Trophoblast cell (in vitro differentiated cells and primary cell): ENCODE results near the gene TBC1D9B.

Experiments
- DNase-seq, 2 donors: peaks; one replicate each; pipeline ENCODE4 v3.0.0-alpha.2; 2016
- H2AFZ ChIP-seq: 2 replicates; pipeline ENCODE4 v1.6.1; 2013; ENCODE audit warnings: low read length, moderate library complexity, mild to moderate bottlenecking; ENCODE audit not compliant: insufficient read depth, poor library complexity
- H2AK5ac ChIP-seq: 2 replicates; pipeline ENCODE4 v1.6.1; 2013; ENCODE audit warnings: mild to moderate bottlenecking, low read length
- H2BK120ac ChIP-seq: 2 replicates; pipeline ENCODE4 v1.6.1; 2013; ENCODE audit warnings: low read length, mild to moderate bottlenecking, moderate library complexity; ENCODE audit not compliant: insufficient read depth, poor library complexity
- H2BK12ac ChIP-seq: 2 replicates; pipeline ENCODE4 v1.6.1; 2013; ENCODE audit warnings: mild to moderate bottlenecking, low read length, moderate library complexity
- H2BK5ac ChIP-seq: 2 replicates; pipeline ENCODE4 v1.6.1; 2013; ENCODE audit warnings: low read length, low read depth, moderate library complexity, mild to moderate bottlenecking; ENCODE audit not compliant: poor library complexity
- H3K14ac ChIP-seq: 2 replicates; pipeline ENCODE4 v1.6.1; 2013; ENCODE audit warnings: mild to moderate bottlenecking, low read length
- H3K18ac ChIP-seq: 2 replicates; pipeline ENCODE4 v1.6.1; 2013; ENCODE audit warnings: mild to moderate bottlenecking, low read length
- H3K23ac ChIP-seq: 2 replicates; pipeline ENCODE4 v1.6.1; 2013; ENCODE audit warnings: low read length
- H3K27ac ChIP-seq: 2 replicates; pipeline ENCODE4 v1.5.1; 2013; ENCODE audit warnings: low read depth, mild to moderate bottlenecking, inconsistent platforms, low read length, moderate library complexity
- H3K27me3 ChIP-seq: 2 replicates; pipeline ENCODE4 v1.6.1; 2013; ENCODE audit warnings: inconsistent platforms, mild to moderate bottlenecking, low read length, moderate library complexity; ENCODE audit not compliant: insufficient read depth
- H3K36me3 ChIP-seq, 2 experiments: 1 replicate in 1 of 2; 2 replicates in 1 of 2; pipeline ENCODE4 v1.6.1; 2013; ENCODE audit warnings: low read length in 2 of 2, mild to moderate bottlenecking in 2 of 2, moderate library complexity in 1 of 2; ENCODE audit not compliant: insufficient read depth in 2 of 2, control insufficient read depth in 1 of 2
- H3K4ac ChIP-seq: 2 replicates; pipeline ENCODE4 v1.6.1; 2013; ENCODE audit warnings: low read depth, mild to moderate bottlenecking, low read length, moderate library complexity
- H3K4me1 ChIP-seq, 2 experiments: 1 replicate in 1 of 2; 2 replicates in 1 of 2; pipeline ENCODE4 v1.6.1; 2013; ENCODE audit warnings: low read length in 2 of 2, mild to moderate bottlenecking in 2 of 2, moderate library complexity in 1 of 2; ENCODE audit not compliant: insufficient read depth in 2 of 2, control insufficient read depth in 1 of 2
- H3K4me2 ChIP-seq: 2 replicates; pipeline ENCODE4 v1.6.1; 2013; ENCODE audit warnings: inconsistent platforms, mild to moderate bottlenecking, low read length, moderate library complexity
- H3K4me3 ChIP-seq: 2 replicates; pipeline ENCODE4 v1.5.1; 2013; ENCODE audit warnings: mild to moderate bottlenecking, low read depth, low read length, inconsistent platforms
- H3K79me1 ChIP-seq: one replicate; pipeline ENCODE4 v1.6.1; 2013; ENCODE audit warnings: low read length
- H3K79me2 ChIP-seq: 2 replicates; pipeline ENCODE4 v1.6.1; 2013; ENCODE audit warnings: low read length, mild to moderate bottlenecking; ENCODE audit not compliant: control insufficient read depth, insufficient read depth, poor library complexity
- H3K9ac ChIP-seq: 2 replicates; pipeline ENCODE4 v1.6.1; 2013; ENCODE audit warnings: mild to moderate bottlenecking, low read length
- H3K9me3 ChIP-seq: 2 replicates; pipeline ENCODE4 v1.6.1; 2013; ENCODE audit warnings: low read depth, mild to moderate bottlenecking, control low read depth, inconsistent platforms, low read length; ENCODE audit not compliant: insufficient read depth
- H4K12ac ChIP-seq: 2 replicates; pipeline ENCODE4 v1.6.1; 2013; ENCODE audit warnings: low read depth, mild to moderate bottlenecking, low read length, moderate library complexity
- H4K8ac ChIP-seq: 2 replicates; pipeline ENCODE4 v1.6.1; 2013; ENCODE audit warnings: low read depth, mild to moderate bottlenecking, low read length, moderate library complexity
- H4K91ac ChIP-seq: one replicate; pipeline ENCODE4 v1.6.1; 2013; ENCODE audit warnings: low read depth, mild to moderate bottlenecking, low read length, moderate library complexity
- WGBS: extraction: QIAGEN DNeasy Blood & Tissue Kit; methylation state at CpG from one replicate; pipeline ENCODE4 v1.1.7; 2013; ENCODE audit warnings: missing lambda C conversion rate; ENCODE audit not compliant: insufficient read length, insufficient coverage; ENCODE audit errors: extremely low coverage; 5-methylcytosine and 5-hydroxymethylcytosine counted together

The TBC1D9B gene

DNA sequence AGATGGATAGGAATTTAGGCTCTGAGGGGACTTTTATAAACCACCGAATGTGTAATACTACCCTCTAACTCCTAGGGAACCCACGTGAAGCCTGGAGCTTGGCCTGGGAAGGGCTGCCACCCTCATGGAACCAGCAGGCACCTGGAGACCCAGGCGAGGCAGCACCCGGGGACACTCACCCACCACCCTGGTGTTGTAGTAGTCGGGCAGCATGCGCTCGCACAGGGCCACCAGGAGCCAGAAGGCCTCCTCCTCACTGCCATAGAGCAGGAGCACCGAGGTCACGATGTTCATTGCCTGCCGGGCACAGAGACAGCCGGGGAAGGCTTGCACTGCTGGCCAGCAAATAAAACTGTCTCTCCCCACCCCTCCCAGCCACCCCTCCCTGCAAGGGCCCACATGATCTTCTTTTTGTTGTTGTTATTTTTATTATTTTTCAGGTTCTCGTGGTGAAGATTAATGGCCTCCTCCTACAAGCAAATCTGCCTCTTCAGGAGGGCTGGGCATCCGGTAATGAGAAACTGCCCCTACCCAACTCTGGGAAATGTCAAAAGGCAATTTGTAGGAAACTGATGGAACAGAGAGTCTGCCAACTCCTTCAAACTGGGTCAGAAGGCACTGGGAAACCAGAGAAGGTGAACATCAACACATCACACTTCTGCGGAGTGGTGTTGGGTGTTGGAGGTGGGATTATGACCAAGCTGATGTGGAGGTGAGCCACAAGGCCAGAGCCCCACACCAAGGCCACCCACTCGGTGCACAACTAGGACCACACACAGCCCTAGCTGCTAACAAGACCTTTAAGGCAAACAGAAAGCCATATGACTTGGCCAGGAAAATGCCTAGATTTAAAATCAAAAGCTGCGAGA is 31.7 kb downstream of the TBC1D9B start:
- Histone ChIP-seq H3K27me3 (no peaks in the 10 kb centered on the region), H3K14ac (no peak overlapping the region), H3K9me3 (peaks cover 3% of the 10 kb centered on the region), H4K91ac (no peak overlapping the region), H3K4me2 (no peak overlapping the region), H3K9ac (no peak overlapping the region), H4K12ac (no peak overlapping the region), H2BK120ac (no peak overlapping the region), H2AFZ (no peak overlapping the region), H3K36me3 (peaks cover 71 to 75% of the 10 kb centered on the region in 2 experiments), H3K4me1 (no peaks in the 10 kb centered on the region), H3K18ac (no peak overlapping the region), H3K79me2 (no peaks in the 10 kb centered on the region), H2BK5ac (no peak overlapping the region), H3K27ac (no peak overlapping the region), H3K4me3 (no peak overlapping the region), H2AK5ac (no peak overlapping the region), H2BK12ac (no peak overlapping the region), H3K4ac (no peak overlapping the region), H3K79me1 (no peaks in the 10 kb centered on the region), H3K23ac (no peak overlapping the region), H4K8ac (no peak overlapping the region)
- no peak for DNase-seq
- no CpG with 5 or more reads among the region's 16 CpGs for WGBS

DNA sequence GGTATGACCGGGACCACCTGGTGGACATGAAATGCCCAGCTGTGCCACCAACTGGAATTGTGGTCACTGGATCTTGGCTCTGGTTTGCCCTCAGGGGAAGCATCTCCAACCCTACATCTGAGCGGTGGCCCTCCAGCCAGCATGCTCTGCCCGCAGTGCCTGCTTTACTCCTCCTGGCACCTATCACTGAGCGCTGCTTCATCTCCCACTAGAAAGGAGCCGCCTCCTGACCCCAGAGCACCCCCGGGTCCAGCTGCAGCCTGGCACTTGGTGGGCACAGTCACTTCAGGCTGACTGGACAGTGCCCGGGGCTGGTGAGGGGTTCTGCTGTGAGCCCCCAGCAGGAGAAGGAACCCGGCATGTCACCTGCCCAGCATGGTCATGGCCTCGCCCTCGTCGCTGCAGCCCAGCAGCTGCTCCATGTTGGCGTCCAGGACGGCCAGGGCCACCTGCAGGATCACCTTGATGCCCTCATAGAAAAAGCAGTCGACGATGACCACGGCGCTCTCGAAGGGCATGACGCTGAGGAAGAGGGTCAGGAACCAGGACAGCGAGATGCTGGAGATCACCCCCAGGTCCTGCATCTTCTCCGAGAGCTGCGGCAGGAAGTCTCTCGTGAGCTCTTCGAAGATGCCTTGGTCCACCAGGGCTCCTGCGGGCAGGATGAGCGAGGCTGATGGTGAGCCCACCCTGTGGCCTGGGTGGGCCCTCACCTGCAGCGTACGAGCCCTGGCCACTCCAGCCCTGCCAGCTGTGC is 33.0 kb downstream of the TBC1D9B start:
- Histone ChIP-seq H3K27me3 (no peaks in the 10 kb centered on the region), H2BK5ac (no peak overlapping the region), H3K79me2 (no peaks in the 10 kb centered on the region), H3K9ac (no peak overlapping the region), H3K4me2 (no peak overlapping the region), H3K79me1 (no peaks in the 10 kb centered on the region), H3K27ac (no peak overlapping the region), H4K12ac (no peak overlapping the region), H2AFZ (no peak overlapping the region), H3K4ac (no peak overlapping the region), H3K4me1 (no peaks in the 10 kb centered on the region), H4K91ac (no peak overlapping the region), H3K23ac (no peak overlapping the region), H2BK12ac (no peak overlapping the region), H3K18ac (no peak overlapping the region), H2AK5ac (no peak overlapping the region), H3K4me3 (no peak overlapping the region), H3K14ac (no peak overlapping the region), H3K36me3 (peaks cover 73 to 78% of the 10 kb centered on the region in 2 experiments), H3K9me3 (peaks cover 3% of the 10 kb centered on the region), H2BK120ac (no peak overlapping the region), H4K8ac (no peak overlapping the region)
- no peak for DNase-seq
- WGBS = no CpG with 5 or more reads among the region's 28 CpGs

GRCh38 chr5:179874136-179874535 is 33.6 kb downstream of the TBC1D9B start:
- no peak overlapping the region for H3K4ac ChIP-seq
- no peak overlapping the region for H4K91ac ChIP-seq
- no peak overlapping the region for H4K12ac ChIP-seq
- DNase-seq = no peak
- H3K4me3 ChIP-seq = no peak overlapping the region
- H2BK5ac ChIP-seq = no peak overlapping the region
- H3K4me2 ChIP-seq = no peak overlapping the region
- H3K23ac ChIP-seq = no peak overlapping the region
- H3K27ac ChIP-seq = no peak overlapping the region
- no peak overlapping the region for H2AK5ac ChIP-seq
- WGBS = no CpG with 5 or more reads among the region's 3 CpGs
- H3K79me1 ChIP-seq = no peaks in the 10 kb centered on the region
- no peak overlapping the region for H3K9ac ChIP-seq
- no peak overlapping the region for H4K8ac ChIP-seq
- no peaks in the 10 kb centered on the region for H3K4me1 ChIP-seq
- no peak overlapping the region for H3K14ac ChIP-seq
- H3K18ac ChIP-seq = no peak overlapping the region
- H2BK12ac ChIP-seq = no peak overlapping the region
- no peak overlapping the region for H2AFZ ChIP-seq
- peaks cover 72 to 77% of the 10 kb centered on the region in 2 experiments for H3K36me3 ChIP-seq
- peaks cover 2% of the 10 kb centered on the region for H3K9me3 ChIP-seq
- no peak overlapping the region for H2BK120ac ChIP-seq
- no peaks in the 10 kb centered on the region for H3K79me2 ChIP-seq
- no peaks in the 10 kb centered on the region for H3K27me3 ChIP-seq

- DNase-seq = no peak
- Histone ChIP-seq H2AFZ (no peak overlapping the region), H2BK120ac (no peak overlapping the region), H3K9me3 (peaks cover 2% of the 10 kb centered on the region), H3K4me2 (no peak overlapping the region), H3K36me3 (peaks cover 68 to 77% of the 10 kb centered on the region in 2 experiments), H4K8ac (no peak overlapping the region), H2BK12ac (no peak overlapping the region), H2AK5ac (no peak overlapping the region), H3K27ac (no peak overlapping the region), H2BK5ac (no peak overlapping the region), H3K79me1 (no peaks in the 10 kb centered on the region), H4K12ac (no peak overlapping the region), H3K18ac (no peak overlapping the region), H3K4me1 (no peaks in the 10 kb centered on the region), H3K23ac (no peak overlapping the region), H3K4me3 (no peak overlapping the region), H3K27me3 (no peaks in the 10 kb centered on the region), H3K14ac (no peak overlapping the region), H3K4ac (no peak overlapping the region), H3K9ac (no peak overlapping the region), H3K79me2 (no peaks in the 10 kb centered on the region), H4K91ac (no peak overlapping the region)
- no CpG with 5 or more reads among the region's 7 CpGs for WGBS
Observed at GRCh38 chr5:179873588-179874110, 34.0 kb downstream of the TBC1D9B start.
